IPS-20b (cell line): Measurements from ENCODE around the gene FOXA3.
"Not testable (repeated sequence)": the region's sequence is repeated elsewhere in the genome, so short reads cannot be mapped to it uniquely, and the experiment has no call there.

Source experiments
- H3K27ac ChIP-seq: one replicate; pipeline ENCODE4 v1.5.1; 2013; ENCODE audit warnings: low read length
- H3K27me3 ChIP-seq: 2 replicates; pipeline ENCODE4 v1.6.1; 2013; ENCODE audit warnings: mild to moderate bottlenecking, low read length, inconsistent platforms; ENCODE audit not compliant: insufficient read depth
- H3K36me3 ChIP-seq: 2 replicates; pipeline ENCODE4 v1.6.1; 2013; ENCODE audit warnings: low read depth, mild to moderate bottlenecking, inconsistent platforms, low read length, moderate library complexity; ENCODE audit not compliant: insufficient read depth
- H3K4me1 ChIP-seq: 2 replicates; pipeline ENCODE4 v1.6.1; 2013; ENCODE audit warnings: mild to moderate bottlenecking, control low read depth, inconsistent platforms, low read length, moderate library complexity; ENCODE audit not compliant: insufficient read depth
- H3K4me3 ChIP-seq: 2 replicates; pipeline ENCODE4 v1.5.1; 2013; ENCODE audit warnings: mild to moderate bottlenecking, low read length, inconsistent platforms
- H3K9ac ChIP-seq: 2 replicates; pipeline ENCODE4 v1.6.1; 2013; ENCODE audit warnings: low read depth, mild to moderate bottlenecking, inconsistent platforms, low read length, moderate library complexity
- H3K9me3 ChIP-seq: 2 replicates; pipeline ENCODE4 v1.6.1; 2013; ENCODE audit warnings: mild to moderate bottlenecking, low read depth, low read length, inconsistent platforms; ENCODE audit not compliant: insufficient read depth

The FOXA3 gene

GRCh38 chr19:45865269-45865948, 1.3 kb downstream of the FOXA3 start:
- Histone ChIP-seq H3K27ac (no peak overlapping the region), H3K4me3 (peak overlapping the region; percentile 86), H3K9me3 (no peaks in the 10 kb centered on the region), H3K4me1 (peaks cover 9% of the 10 kb centered on the region), H3K36me3 (peaks cover 8% of the 10 kb centered on the region), H3K27me3 (peaks cover 22% of the 10 kb centered on the region), H3K9ac (peak overlapping the region; percentile 83; the same call in 1 of the 2 replicates)

- Histone ChIP-seq H3K9ac (no peak overlapping the region), H3K4me1 (peaks cover 9% of the 10 kb centered on the region), H3K4me3 (no peak overlapping the region), H3K9me3 (no peaks in the 10 kb centered on the region), H3K27me3 (peaks cover 22% of the 10 kb centered on the region), H3K36me3 (no peaks in the 10 kb centered on the region), H3K27ac (no peak overlapping the region)
These were observed 2.5 kb downstream of the FOXA3 start for GRCh38 chr19:45866400-45867176.

DNA sequence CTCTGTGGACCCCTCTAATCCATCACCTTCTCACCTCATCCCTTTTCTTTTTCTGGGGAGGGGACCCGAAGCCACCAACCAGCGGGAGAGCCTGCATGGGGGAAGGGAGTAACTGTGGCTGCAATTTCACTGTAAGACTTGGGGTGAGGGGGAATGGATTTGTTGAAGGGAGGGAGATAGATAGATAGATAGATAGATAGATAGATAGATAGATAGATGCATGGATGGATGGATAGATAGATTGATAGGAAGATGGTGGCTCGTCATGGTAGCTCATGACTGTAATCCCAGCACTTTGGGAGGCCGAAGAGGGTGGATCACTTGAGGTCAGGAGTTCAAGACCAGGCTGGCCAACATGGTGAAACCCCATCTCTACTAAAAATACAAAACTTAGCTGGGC, 3.1 kb downstream of the FOXA3 start:
- not testable (repeated sequence) for H3K27ac ChIP-seq, H3K9ac ChIP-seq, H3K9me3 ChIP-seq, H3K4me1 ChIP-seq, H3K4me3 ChIP-seq, H3K36me3 ChIP-seq
- peaks cover 22% of the 10 kb centered on the region for H3K27me3 ChIP-seq

- no peak overlapping the region for H3K4me3 ChIP-seq
- peaks cover 1% of the 10 kb centered on the region for H3K4me1 ChIP-seq
- H3K9me3 ChIP-seq = no peaks in the 10 kb centered on the region
- H3K27ac ChIP-seq = no peak overlapping the region
- peaks cover 9% of the 10 kb centered on the region; the same call in 1 of the 2 replicates for H3K36me3 ChIP-seq
- H3K9ac ChIP-seq = no peak overlapping the region
- no peaks in the 10 kb centered on the region; the same call in 1 of the 2 replicates for H3K27me3 ChIP-seq
These were observed 6.7 kb downstream of the FOXA3 start for GRCh38 chr19:45870798-45871197.

DNA sequence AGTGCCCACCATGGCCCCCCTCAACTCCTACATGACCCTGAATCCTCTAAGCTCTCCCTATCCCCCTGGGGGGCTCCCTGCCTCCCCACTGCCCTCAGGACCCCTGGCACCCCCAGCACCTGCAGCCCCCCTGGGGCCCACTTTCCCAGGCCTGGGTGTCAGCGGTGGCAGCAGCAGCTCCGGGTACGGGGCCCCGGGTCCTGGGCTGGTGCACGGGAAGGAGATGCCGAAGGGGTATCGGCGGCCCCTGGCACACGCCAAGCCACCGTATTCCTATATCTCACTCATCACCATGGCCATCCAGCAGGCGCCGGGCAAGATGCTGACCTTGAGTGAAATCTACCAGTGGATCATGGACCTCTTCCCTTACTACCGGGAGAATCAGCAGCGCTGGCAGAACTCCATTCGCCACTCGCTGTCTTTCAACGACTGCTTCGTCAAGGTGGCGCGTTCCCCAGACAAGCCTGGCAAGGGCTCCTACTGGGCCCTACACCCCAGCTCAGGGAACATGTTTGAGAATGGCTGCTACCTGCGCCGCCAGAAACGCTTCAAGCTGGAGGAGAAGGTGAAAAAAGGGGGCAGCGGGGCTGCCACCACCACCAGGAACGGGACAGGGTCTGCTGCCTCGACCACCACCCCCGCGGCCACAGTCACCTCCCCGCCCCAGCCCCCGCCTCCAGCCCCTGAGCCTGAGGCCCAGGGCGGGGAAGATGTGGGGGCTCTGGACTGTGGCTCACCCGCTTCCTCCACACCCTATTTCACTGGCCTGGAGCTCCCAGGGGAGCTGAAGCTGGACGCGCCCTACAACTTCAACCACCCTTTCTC, 8.2 kb downstream of the FOXA3 start:
- Histone ChIP-seq H3K9me3 (no peaks in the 10 kb centered on the region), H3K27me3 (no peaks in the 10 kb centered on the region)

DNA sequence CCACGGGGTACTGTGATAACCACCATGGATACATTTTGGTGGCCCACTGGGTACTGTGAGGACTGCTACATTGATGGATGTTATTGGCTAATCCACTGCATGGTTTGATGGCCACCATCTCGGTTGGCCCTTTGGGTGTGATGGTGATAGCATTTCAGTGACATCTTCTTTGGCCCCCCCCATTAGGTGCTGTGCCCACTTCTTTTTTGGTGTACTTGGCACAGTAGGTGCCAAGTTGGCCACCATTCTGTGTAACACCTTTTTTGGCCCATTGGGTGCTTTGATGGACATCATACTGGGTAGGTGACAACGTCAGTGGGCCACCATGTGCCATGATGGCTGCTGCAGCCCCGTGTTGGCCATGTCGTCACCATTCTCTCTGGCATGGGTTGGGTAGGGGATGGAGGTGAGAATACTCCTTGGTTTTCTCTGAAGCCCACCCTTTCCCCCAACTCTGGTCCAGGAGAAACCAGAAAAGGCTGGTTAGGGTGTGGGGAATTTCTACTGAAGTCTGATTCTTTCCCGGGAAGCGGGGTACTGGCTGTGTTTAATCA, 9.2 kb downstream of the FOXA3 start:
- no peak overlapping the region for H3K4me3 ChIP-seq
- no peaks in the 10 kb centered on the region; the same call in 1 of the 2 replicates for H3K4me1 ChIP-seq
- no peak overlapping the region for H3K9ac ChIP-seq
- no peak overlapping the region for H3K27ac ChIP-seq
- H3K27me3 ChIP-seq = no peaks in the 10 kb centered on the region
- peaks cover 9% of the 10 kb centered on the region; the same call in 1 of the 2 replicates for H3K36me3 ChIP-seq
- H3K9me3 ChIP-seq = no peaks in the 10 kb centered on the region

More for the DNA sequence above, 8.2 kb downstream of the FOXA3 start:
- H3K27ac ChIP-seq = no peak overlapping the region
- no peaks in the 10 kb centered on the region; the same call in 1 of the 2 replicates for H3K4me1 ChIP-seq
- no peak overlapping the region for H3K4me3 ChIP-seq
- peaks cover 9% of the 10 kb centered on the region; the same call in 1 of the 2 replicates for H3K36me3 ChIP-seq
- no peak overlapping the region for H3K9ac ChIP-seq

DNA sequence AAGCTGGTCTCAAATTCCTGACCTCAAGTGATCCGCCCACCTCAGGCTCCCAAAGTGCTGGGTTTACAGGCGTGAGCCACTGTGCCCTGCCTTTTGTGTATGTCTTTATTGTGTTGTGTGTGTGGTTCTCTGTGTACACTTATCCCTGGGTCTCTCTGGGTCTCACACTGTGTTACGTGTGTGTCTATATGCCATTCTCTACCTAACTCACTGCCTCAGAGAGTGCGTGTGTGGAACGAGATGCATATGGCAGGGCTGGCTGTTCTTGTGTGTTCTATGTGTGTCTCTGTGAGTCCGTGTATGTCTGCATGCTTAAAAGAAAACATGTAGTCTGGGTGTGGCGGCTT, 10.5 kb downstream of the FOXA3 start:
- Histone ChIP-seq H3K27me3 (no peaks in the 10 kb centered on the region), H3K27ac (no peak overlapping the region), H3K9ac (no peak overlapping the region), H3K36me3 (peaks cover 9% of the 10 kb centered on the region; the same call in 1 of the 2 replicates), H3K4me1 (no peaks in the 10 kb centered on the region; the same call in 1 of the 2 replicates), H3K9me3 (no peaks in the 10 kb centered on the region), H3K4me3 (no peak overlapping the region)

GRCh38 chr19:45876161-45876410, 12.0 kb downstream of the FOXA3 start:
- H3K36me3 ChIP-seq = peaks cover 9% of the 10 kb centered on the region; the same call in 1 of the 2 replicates
- no peaks in the 10 kb centered on the region for H3K27me3 ChIP-seq
- H3K4me3 ChIP-seq = peak overlapping the region; percentile 63; the same call in 1 of the 2 replicates
- H3K9ac ChIP-seq = no peak overlapping the region; the same call in 1 of the 2 replicates
- H3K9me3 ChIP-seq = no peaks in the 10 kb centered on the region
- H3K4me1 ChIP-seq = peaks cover 1% of the 10 kb centered on the region; the same call in 1 of the 2 replicates
- H3K27ac ChIP-seq = no peak overlapping the region

GRCh38 chr19:45876411-45877197, 12.5 kb downstream of the FOXA3 start:
- no peak overlapping the region for H3K27ac ChIP-seq
- H3K9ac ChIP-seq = peak overlapping the region; percentile 56; the same call in 1 of the 2 replicates

DNA sequence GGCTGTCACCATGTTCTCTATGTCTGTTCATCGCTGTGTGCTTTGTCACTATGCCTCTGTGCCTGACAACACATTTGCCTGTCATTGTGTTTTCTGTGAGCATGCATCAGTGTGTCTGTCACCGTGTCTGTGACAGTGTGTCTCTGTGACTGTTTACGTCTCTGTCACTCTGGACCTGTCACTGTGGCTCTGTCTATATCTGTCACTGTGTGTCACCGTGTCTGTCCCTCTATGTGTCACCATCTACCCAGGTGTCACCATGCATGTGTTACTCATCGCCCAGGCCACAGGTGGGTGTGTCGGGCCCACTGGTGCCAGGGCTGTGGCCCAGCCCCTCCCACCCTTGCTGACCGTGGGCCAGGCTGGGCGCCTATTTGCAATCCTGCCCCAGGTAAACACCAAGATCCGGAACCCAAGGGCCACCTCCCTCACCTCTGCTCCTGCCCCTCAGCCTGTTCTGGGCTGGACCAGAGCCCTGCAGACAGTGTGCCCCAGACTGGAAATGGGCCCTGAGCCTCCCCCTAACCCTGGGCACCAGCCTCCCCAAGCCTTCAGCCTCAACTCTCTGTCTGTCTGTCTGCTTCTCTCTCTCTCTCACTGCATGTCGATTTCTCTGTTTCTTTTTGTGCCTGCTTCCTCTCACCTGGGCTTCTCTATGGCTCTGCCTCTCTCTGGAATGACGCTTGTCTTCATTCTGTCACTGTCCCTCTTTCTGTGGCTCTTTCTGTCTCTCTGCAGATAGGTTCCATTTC, 14.1 kb downstream of the FOXA3 start:
- H3K9me3 ChIP-seq = no peaks in the 10 kb centered on the region
- H3K27ac ChIP-seq = no peak overlapping the region
- H3K9ac ChIP-seq = no peak overlapping the region
- H3K36me3 ChIP-seq = peaks cover under 1% of the 10 kb centered on the region; the same call in 1 of the 2 replicates
- H3K4me1 ChIP-seq = peaks cover 15% of the 10 kb centered on the region; the same call in 1 of the 2 replicates
- no peaks in the 10 kb centered on the region for H3K27me3 ChIP-seq
- H3K4me3 ChIP-seq = no peak overlapping the region

More at GRCh38 chr19:45876411-45877197, 12.5 kb downstream of the FOXA3 start:
- Histone ChIP-seq H3K27me3 (no peaks in the 10 kb centered on the region), H3K4me1 (peaks cover 6% of the 10 kb centered on the region; the same call in 1 of the 2 replicates), H3K36me3 (peaks cover 9% of the 10 kb centered on the region; the same call in 1 of the 2 replicates), H3K9me3 (no peaks in the 10 kb centered on the region), H3K4me3 (peak overlapping the region; percentile 63; the same call in 1 of the 2 replicates)
